ENCODE data around the gene WWOX.

- TF ChIP-seq POLR2AphosphoS5 (IDR thresholded peaks at IDR 0.05; ENCODE audit: low read depth, low read length) (no peak), POLR2A (IDR thresholded peaks at IDR 0.05; ENCODE audit: low read depth, low read length) (no peak), TAF1 (IDR thresholded peaks at IDR 0.05; ENCODE audit: low read depth, low read length) (no peak), PAX5 (IDR thresholded peaks at IDR 0.05; ENCODE audit: insufficient read depth, low read length, severe bottlenecking) (no peak), SPI1 (IDR thresholded peaks at IDR 0.05; ENCODE audit: low read depth, low read length) (no peak)
These were observed 463.2 kb downstream of the WWOX start for GRCh38 chr16:78562650-78563049.

Measured in GM12891 (cell line).